Erythroblast (primary cell): ENCODE measurements around the gene TEX26.
"Not testable (repeated sequence)": the region's sequence is repeated elsewhere in the genome, so short reads cannot be mapped to it uniquely, and the experiment has no call there.

Source experiments
- DNase-seq, 2 experiments: peaks; one replicate each; lab custom pipeline; 2025; lab: John Stamatoyannopoulos, UW
- GATA1 ChIP-seq: IDR thresholded peaks from 2 replicates; pipeline ENCODE4 v1.6.1; 2011; ENCODE audit warnings: low read depth, mild to moderate bottlenecking, control low read depth, low read length, moderate library complexity
- POLR2A ChIP-seq: IDR thresholded peaks from 2 replicates; pipeline ENCODE4 v1.6.1; 2011; ENCODE audit warnings: mild to moderate bottlenecking, low read length

The TEX26 gene

GRCh38 chr13:30907121-30907861 lies 25.2 kb upstream of the TEX26 start:
- TF ChIP-seq GATA1 (no peak), POLR2A (no peak)
- DNase-seq, result no peak

- DNase-seq, result no peak
- TF ChIP-seq GATA1 (no peak), POLR2A (no peak)
Observed at GRCh38 chr13:30908416-30908980, 24.0 kb upstream of the TEX26 start.

- no peak for DNase-seq
- TF ChIP-seq GATA1 (no peak), POLR2A (no peak)
Observed at GRCh38 chr13:30910676-30911075, 21.8 kb upstream of the TEX26 start.

- TF ChIP-seq GATA1 (no peak), POLR2A (no peak)
- no peak for DNase-seq
Observed at GRCh38 chr13:30915691-30916541, 16.5 kb upstream of the TEX26 start.

- DNase-seq, result no peak
- TF ChIP-seq POLR2A, result no peak
- TF ChIP-seq GATA1, result no peak
Observed at GRCh38 chr13:30916991-30917390, 15.5 kb upstream of the TEX26 start.

DNA sequence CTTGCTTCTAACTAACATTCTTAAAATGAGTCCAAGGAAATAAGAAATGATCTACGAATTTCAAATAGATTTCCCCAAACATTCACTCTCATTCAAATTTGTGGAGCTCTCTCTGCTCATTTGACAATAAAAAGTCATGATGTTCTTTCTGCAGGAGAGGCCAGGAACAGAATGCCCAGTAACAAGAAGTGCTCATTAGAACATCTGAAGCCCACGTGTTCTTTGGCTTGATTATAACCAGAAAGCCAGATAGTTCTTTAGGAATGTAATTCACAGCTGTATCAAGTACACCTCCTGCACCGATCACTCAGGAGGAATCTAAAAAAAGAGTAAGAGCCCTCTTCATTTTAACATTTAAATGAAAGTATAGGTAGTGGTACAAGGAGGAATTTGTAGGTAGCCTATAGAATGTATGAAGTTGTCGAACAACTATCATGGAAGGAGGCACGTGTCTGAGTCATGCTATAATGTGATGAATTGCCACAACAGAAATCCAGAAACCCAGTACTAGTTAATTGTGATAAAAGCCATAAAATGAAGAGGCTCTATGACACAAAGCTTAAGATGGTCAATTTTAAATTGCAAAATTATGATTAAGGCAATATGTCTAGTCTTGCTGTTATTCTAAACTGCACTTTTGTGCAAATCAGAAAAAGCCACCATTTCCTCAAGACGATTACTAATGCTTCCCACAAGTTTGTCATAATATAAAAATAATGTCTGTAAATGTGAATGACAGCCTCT lies 13.6 kb upstream of the TEX26 start:
- no peak for DNase-seq
- no peak for TF ChIP-seq GATA1
- TF ChIP-seq POLR2A, result no peak

- no peak for TF ChIP-seq GATA1
- TF ChIP-seq POLR2A, result no peak
- no peak for DNase-seq
Observed at GRCh38 chr13:30920162-30920909, 12.1 kb upstream of the TEX26 start.

- TF ChIP-seq GATA1 (no peak), POLR2A (no peak)
- no peak for DNase-seq
Observed at GRCh38 chr13:30923418-30923817, 9.0 kb upstream of the TEX26 start.

GRCh38 chr13:30924721-30925120 lies 7.7 kb upstream of the TEX26 start:
- DNase-seq, result no peak
- no peak for TF ChIP-seq GATA1
- TF ChIP-seq POLR2A, result no peak

GRCh38 chr13:30925429-30925828 lies 7.0 kb upstream of the TEX26 start:
- no peak for DNase-seq

GRCh38 chr13:30926781-30927180 lies 5.7 kb upstream of the TEX26 start:
- DNase-seq, result no peak
- TF ChIP-seq POLR2A (no peak), GATA1 (no peak)

More at GRCh38 chr13:30925429-30925828, 7.0 kb upstream of the TEX26 start:
- no peak for TF ChIP-seq GATA1

DNA sequence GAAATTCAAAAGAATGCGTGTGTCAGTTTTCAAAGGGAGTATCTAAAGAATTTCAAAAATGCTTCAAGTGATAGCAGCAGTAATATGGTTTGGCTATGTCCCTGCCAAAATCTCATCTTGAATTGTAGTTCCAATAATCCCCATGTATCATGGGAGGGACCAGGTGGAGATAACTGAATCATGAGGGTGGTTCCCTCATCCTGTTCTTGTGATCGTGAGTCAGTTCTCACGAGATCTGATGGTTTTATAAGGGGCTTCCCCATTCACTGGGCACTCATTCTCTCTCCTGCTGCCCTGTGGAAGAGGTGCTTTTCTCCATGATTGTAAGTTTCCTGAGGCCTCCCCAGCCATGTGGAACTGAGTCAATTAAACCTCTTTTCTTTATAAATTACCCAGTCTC lies 5.3 kb upstream of the TEX26 start:
- DNase-seq, result not testable (repeated sequence)

DNA sequence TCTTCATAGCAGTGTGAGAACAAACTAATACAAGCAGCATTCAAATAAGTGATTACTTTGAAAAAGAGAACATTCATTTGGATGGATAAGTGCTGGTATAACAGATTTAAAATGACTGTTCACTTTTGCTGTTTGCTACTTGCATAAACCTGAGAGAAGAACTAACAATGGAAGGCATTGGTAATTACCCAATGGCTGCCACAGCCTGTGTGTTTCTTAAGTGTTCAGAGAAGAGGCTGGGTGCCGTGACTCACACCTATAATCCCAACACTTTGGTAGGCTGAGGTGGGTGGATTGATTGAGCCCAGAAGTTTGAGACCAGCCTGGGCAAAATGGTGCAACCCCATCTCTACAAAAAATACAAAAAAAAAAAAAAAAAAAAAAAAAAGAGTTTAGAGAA lies 4.9 kb upstream of the TEX26 start:
- no peak for DNase-seq
- TF ChIP-seq POLR2A, result no peak
- no peak for TF ChIP-seq GATA1
